Stimulated activated CD8-positive, alpha-beta memory T cell treated with anti-CD3 and anti-CD28 coated beads, Interleukin-7, amount 100 ng/mL, for 48 hours (primary cell): ENCODE results near the gene ATXN1.
"Not testable (repeated sequence)": the region's sequence is repeated elsewhere in the genome, so short reads cannot be mapped to it uniquely, and the experiment has no call there.

Source experiments
- DNase-seq, 2 donors: peaks; one replicate each; pipeline ENCODE4 v3.0.0-alpha.2; 2020; ENCODE audit warnings: low read depth in 1 of 2; ENCODE audit errors: extremely low read depth in 1 of 2

Gene ATXN1

GRCh38 chr6:16470502-16471221 is 290.6 kb downstream of the ATXN1 start:
- DNase-seq = no peak

- DNase-seq = no peak
Measured at GRCh38 chr6:16468991-16469615, 292.2 kb downstream of the ATXN1 start.

GRCh38 chr6:16466800-16467553 is 294.3 kb downstream of the ATXN1 start:
- DNase-seq = no peak

GRCh38 chr6:16464045-16464444 is 297.2 kb downstream of the ATXN1 start:
- no peak for DNase-seq

- not testable (repeated sequence) for DNase-seq
Measured at GRCh38 chr6:16463246-16463645, 298.0 kb downstream of the ATXN1 start.

- DNase-seq = no peak
Measured at GRCh38 chr6:16461491-16461890, 299.8 kb downstream of the ATXN1 start.

- DNase-seq = not testable (repeated sequence)
Measured at GRCh38 chr6:16459472-16459871, 301.8 kb downstream of the ATXN1 start.

GRCh38 chr6:16452348-16452747 is 308.9 kb downstream of the ATXN1 start:
- no peak for DNase-seq

GRCh38 chr6:16450821-16451220 is 310.4 kb downstream of the ATXN1 start:
- no peak for DNase-seq

GRCh38 chr6:16450285-16450684 is 311.0 kb downstream of the ATXN1 start:
- DNase-seq = no peak

GRCh38 chr6:16446273-16446672 is 315.0 kb downstream of the ATXN1 start:
- DNase-seq = no peak

- DNase-seq = no peak
Measured at GRCh38 chr6:16442031-16442430, 319.2 kb downstream of the ATXN1 start.

- no peak for DNase-seq
Measured at GRCh38 chr6:16441262-16441661, 320.0 kb downstream of the ATXN1 start.

GRCh38 chr6:16440636-16441212 is 320.5 kb downstream of the ATXN1 start:
- DNase-seq = no peak

- no peak for DNase-seq
Measured at GRCh38 chr6:16438718-16439591, 322.3 kb downstream of the ATXN1 start.

- DNase-seq = no peak
Measured at GRCh38 chr6:16437984-16438383, 323.3 kb downstream of the ATXN1 start.

GRCh38 chr6:16437095-16437494 is 324.2 kb downstream of the ATXN1 start:
- DNase-seq = no peak

GRCh38 chr6:16436550-16436949 is 324.7 kb downstream of the ATXN1 start:
- peak in 1 of 2 donors; percentile 45 for DNase-seq

- no peak for DNase-seq
Measured at GRCh38 chr6:16434885-16435284, 326.4 kb downstream of the ATXN1 start.

GRCh38 chr6:16433338-16433890 is 327.8 kb downstream of the ATXN1 start:
- DNase-seq = no peak
